Astrocyte of the spinal cord (primary cell): ENCODE data around the gene C6orf47.

Source experiments
- DNase-seq: peaks from one replicate; pipeline ENCODE4 v3.0.0; 2011; ENCODE audit warnings: low read depth, low spot score
- H3K4me3 ChIP-seq: 2 replicates; pipeline ENCODE4 v1.5.1; 2011; ENCODE audit warnings: low read depth, mild to moderate bottlenecking, low read length, moderate library complexity
- CTCF ChIP-seq: IDR thresholded peaks from 2 replicates; pipeline ENCODE4 v1.5.1; 2012; ENCODE audit warnings: low read depth, mild to moderate bottlenecking, low read length, inconsistent platforms
- in situ Hi-C: cut with HindIII; loops from 2 replicates; pipeline ENCODE4 v1.10.0; 2017; ENCODE audit warnings: low sequenced_read_pairs

The C6orf47 gene

GRCh38 chr6:31677955-31678354 lies 17.4 kb upstream of the C6orf47 start:
- no peak for TF ChIP-seq CTCF
- in situ Hi-C loops: no loop called here
- DNase-seq: no peak
- H3K4me3 ChIP-seq: no peak overlapping the region

- H3K4me3 ChIP-seq: no peak overlapping the region
- no peak for DNase-seq
- TF ChIP-seq CTCF: no peak
- in situ Hi-C loops: no loop called here
Observed at GRCh38 chr6:31676904-31677303, 16.3 kb upstream of the C6orf47 start.

- H3K4me3 ChIP-seq: no peak overlapping the region
- in situ Hi-C loops: no loop called here
- no peak for TF ChIP-seq CTCF
- no peak for DNase-seq
Observed at GRCh38 chr6:31676322-31676903, 15.8 kb upstream of the C6orf47 start.

GRCh38 chr6:31669676-31670075 lies 9.1 kb upstream of the C6orf47 start, which contains the start of gene LY6G5B:
Gene LY6G5B, plus strand, starts transcription at chr6:31669976. Its CDS starts 975 bp downstream, at chr6:31670951.
- DNase-seq: no peak
- no peak for TF ChIP-seq CTCF
- in situ Hi-C loops: no loop called here
- no peak within 1 kb of the TSS for H3K4me3 ChIP-seq

- in situ Hi-C loops: no loop called here
- H3K4me3 ChIP-seq: peak overlapping the region; percentile 96
- no peak for TF ChIP-seq CTCF
- DNase-seq: no peak
Observed at GRCh38 chr6:31666337-31666965, 5.9 kb upstream of the C6orf47 start.

- TF ChIP-seq CTCF: no peak
- H3K4me3 ChIP-seq: peak within 1 kb of the TSS; percentile 96
- DNase-seq: peak; percentile 97
- in situ Hi-C loops: no loop called here
Observed at GRCh38 chr6:31665501-31666336, 5.1 kb upstream of the C6orf47 start, which contains the start of gene CSNK2B. Gene CSNK2B, plus strand, starts transcription at chr6:31666080. Its CDS starts 752 bp downstream, at chr6:31666832.
